HG03135 (cell line): ENCODE results near the gene CREB5.

Source experiments
- ATAC-seq: cut with Tn5 transposase; IDR thresholded peaks from one replicate; pipeline ENCODE4 v1.9.1; 2021; ENCODE audit warnings: mild to moderate bottlenecking, moderate library complexity; ENCODE audit not compliant: unreplicated experiment

The CREB5 gene

DNA sequence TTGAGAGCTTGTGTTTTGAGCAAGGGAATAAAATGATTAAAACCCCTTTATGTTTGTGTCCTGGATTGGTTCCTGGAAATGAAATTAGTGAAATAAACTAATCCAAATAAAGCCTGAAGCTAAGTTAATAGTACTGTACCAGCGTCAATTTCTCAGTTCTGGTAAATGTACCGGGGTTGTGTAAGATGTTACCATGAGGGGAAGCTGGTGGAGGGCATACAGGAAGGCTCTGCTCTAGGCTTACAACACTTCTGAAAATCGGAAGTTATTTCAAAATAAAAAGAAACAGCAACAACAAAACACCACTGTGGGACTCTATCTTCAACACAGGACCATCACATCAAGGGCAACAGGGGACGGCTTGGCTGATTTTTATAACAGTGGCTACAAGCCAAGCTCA, 257.0 kb downstream of the CREB5 start:
- no peak for ATAC-seq

GRCh38 chr7:28671526-28671925, 259.2 kb downstream of the CREB5 start:
- no peak for ATAC-seq

DNA sequence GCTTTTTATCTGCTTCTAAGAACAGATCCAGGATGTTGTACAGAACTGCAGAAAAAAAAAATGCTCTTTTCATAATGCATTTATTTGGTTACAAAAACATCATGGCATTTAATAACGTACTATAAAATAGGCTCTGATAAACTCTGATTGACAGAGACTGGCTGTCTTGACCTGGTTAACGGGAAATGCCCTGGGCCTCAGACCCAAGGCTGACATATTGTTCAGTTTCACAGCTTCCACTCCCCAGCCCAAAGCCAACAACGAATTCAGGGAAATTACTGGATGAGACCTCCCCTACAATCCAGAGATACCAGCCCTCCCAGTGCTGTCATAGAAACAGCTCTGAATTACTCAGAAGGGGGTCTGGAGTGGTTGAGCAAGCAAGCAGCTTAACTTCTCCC, 260.1 kb downstream of the CREB5 start:
- no peak for ATAC-seq

- ATAC-seq, result no peak
Measured at GRCh38 chr7:28674359-28674782, 262.1 kb downstream of the CREB5 start.

- no peak for ATAC-seq
Measured at GRCh38 chr7:28675429-28675828, 263.1 kb downstream of the CREB5 start.

GRCh38 chr7:28677668-28678067, 265.4 kb downstream of the CREB5 start:
- no peak for ATAC-seq

- ATAC-seq, result no peak
Measured at GRCh38 chr7:28678431-28678965, 266.2 kb downstream of the CREB5 start.

GRCh38 chr7:28681693-28682310, 269.5 kb downstream of the CREB5 start:
- ATAC-seq, result no peak

DNA sequence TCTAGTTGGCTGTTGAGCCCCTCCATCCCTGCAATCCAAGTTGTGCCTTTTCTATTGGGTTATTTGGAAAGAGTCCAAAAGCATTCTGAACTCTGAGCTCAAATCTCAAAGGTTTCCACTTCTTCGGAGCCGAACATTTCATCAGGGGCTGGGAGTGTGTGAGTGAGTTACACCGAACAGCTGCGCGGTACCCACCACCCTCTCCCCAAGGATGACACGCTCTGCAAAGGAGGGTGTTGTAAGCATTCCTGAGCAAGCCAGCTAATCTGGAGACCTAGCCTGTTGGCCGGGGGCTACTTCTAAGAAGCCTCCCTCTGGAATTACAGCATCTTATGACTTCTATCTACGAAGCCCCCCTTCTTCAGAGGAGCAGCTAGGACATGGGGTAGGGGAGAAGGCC, 270.5 kb downstream of the CREB5 start:
- no peak for ATAC-seq

DNA sequence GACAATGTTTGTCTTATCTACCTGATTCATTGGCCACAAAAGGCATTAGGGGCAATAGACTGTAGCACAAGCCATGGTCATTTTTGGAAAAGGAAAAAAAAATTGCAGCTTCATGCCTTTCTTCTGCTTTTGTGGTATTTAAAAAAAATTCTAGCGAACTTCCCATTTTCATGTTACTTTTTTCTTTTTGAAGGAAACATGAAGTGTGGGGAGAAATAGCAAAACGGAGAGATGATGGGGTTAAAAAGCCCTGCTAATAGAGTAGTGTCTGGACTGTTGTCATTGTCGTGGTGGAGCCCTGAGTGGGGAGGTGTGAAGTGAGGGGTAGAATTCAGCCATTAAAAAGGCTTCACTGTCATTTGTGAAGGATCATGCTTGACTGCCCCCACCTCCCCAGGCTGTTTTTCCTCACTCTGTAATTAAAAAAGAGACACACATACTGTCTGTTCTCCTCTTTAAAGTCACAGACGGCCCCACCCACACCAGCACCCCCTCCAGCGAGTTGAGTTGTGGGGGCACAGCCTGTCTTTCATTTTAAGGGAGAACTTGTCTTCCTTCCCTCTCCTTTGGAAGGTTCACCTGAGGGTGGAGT, 272.4 kb downstream of the CREB5 start:
- ATAC-seq, result no peak

GRCh38 chr7:28685242-28685643, 272.9 kb downstream of the CREB5 start:
- no peak for ATAC-seq

- no peak for ATAC-seq
Measured at GRCh38 chr7:28685644-28686417, 273.5 kb downstream of the CREB5 start.

DNA sequence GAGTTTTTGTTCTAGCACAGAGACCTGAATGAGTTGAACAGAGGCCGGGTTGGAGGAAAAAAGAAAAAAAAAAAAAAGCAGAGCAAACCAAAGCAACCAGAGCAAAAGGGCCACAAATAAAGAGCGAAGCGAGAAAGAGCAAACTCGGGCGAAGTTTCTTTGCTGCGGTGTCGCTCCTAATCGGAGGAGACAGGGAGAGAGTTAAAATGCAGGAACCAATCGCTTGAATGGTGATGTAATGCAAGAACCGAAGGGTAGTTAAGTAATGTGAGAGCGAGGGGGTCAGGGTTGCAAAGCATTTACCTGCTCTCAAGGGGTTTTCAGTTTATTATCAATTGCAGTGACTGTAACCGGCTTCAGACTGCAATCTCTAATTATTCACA, 274.1 kb downstream of the CREB5 start:
- ATAC-seq, result no peak

GRCh38 chr7:28687537-28687936, 275.2 kb downstream of the CREB5 start:
- ATAC-seq, result no peak

- ATAC-seq, result no peak
Measured at GRCh38 chr7:28688174-28688573, 275.9 kb downstream of the CREB5 start.

- ATAC-seq, result no peak
Measured at GRCh38 chr7:28688651-28689050, 276.3 kb downstream of the CREB5 start.

- ATAC-seq, result no peak
Measured at GRCh38 chr7:28695300-28696295, 283.3 kb downstream of the CREB5 start.

- ATAC-seq, result no peak
Measured at GRCh38 chr7:28697913-28698563, 285.7 kb downstream of the CREB5 start.

DNA sequence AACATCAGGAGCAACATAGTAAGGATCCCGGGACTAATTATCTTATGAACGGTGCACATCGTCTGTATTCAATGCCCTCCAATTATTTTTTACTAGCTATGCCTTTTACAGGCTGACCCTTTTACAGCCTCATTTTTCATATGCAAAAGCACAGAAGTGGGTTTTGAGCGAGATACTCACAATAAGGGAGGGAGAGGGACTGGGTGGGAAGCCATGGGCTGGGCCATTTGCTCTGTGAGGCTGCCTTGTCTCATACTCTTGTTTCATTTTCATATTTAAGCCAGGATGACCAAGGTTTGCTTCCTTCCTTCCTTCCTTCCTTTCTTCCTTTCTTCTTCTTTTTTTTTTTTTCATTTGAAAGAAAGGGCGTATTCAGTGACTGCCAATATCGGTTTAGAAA, 286.5 kb downstream of the CREB5 start:
- no peak for ATAC-seq

GRCh38 chr7:28700096-28700495, 287.8 kb downstream of the CREB5 start:
- ATAC-seq, result no peak
